B cell (primary cell): Measurements from ENCODE around the gene TMEM141.

ENCODE experiments used
- CTCF ChIP-seq: fragments of 200-600 bp; IDR thresholded peaks from one replicate; pipeline ENCODE4 v1.8.0; 2022; ENCODE audit warnings: antibody characterized with exemption, mild to moderate bottlenecking
- EZH2 ChIP-seq: IDR thresholded peaks from 2 replicates; pipeline ENCODE4 v1.6.1; 2012; ENCODE audit warnings: borderline replicate concordance, low read depth, mild to moderate bottlenecking, moderate library complexity, low read length; ENCODE audit not compliant: insufficient read depth, poor library complexity, severe bottlenecking

- no peak for TF ChIP-seq CTCF
- no peak for TF ChIP-seq EZH2
Observed at GRCh38 chr9:136745389-136746154, 45.6 kb upstream of the TMEM141 start.
